HG03095 (cell line): Measurements from ENCODE around the gene TIMM21.
A peak's percentile ranks its signal among the peaks of the same experiment; 100 is the strongest.

Experiments
- ATAC-seq: cut with Tn5 transposase; IDR thresholded peaks from one replicate; pipeline ENCODE4 v1.9.1; 2021; ENCODE audit warnings: moderate library complexity; ENCODE audit not compliant: unreplicated experiment

TIMM21 gene

DNA sequence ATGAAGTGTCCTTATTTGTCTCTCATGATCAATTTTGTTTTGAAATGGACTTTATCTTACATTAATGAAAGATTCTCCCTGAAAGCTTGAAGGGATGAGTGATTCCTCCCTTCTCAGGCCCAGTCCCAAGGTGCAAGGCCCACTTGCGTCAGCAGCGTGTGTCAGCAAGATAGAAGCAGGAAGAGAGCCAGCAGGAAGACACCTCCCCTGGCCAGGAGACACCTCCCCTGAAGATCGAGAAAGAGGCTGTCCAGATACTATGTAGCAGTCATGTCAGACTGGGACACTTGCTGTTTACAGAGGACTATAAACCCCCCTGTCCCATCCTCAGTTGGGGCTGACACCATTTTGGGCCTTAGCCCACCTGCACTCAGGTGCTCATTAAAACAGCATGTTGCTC is 38.3 kb downstream of the TIMM21 start:
- no peak for ATAC-seq

DNA sequence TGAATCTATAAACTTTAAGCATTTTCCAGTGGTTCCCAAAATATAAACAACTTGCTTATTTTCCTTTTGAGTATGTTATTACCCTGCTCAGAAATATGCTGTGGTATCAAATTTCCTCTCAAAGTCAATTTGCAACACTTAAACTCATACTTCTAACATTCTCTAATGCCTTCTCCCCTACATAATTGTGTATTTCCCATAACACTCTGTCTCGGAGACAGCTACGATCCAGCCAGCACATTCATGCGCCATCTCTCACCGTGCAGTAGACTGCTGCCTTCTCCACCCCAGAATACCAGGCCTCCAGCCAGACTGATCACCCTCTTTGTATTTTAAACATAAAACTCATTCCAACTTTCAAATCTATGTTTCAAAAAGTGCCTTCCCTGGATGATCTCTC is 41.8 kb downstream of the TIMM21 start:
- no peak for ATAC-seq

DNA sequence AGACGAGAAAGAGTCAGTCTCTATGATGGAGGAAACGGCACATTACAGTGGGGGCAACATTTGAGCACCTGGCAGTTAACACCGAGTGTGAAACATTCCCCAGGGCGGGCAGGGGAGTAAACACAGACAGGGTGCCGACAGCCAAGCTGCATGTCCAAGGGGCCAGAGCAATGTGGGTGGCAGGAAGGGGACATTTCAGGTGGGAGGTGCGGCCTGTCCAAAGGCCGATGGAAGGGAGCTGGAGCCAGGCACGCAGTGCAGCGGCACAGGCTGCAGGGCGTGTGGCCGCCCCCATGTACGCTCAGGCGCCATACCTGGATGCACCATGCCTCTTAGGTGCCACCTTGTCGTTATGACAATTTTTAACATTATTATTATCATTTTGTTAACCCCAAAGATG is 43.3 kb downstream of the TIMM21 start:
- ATAC-seq, result no peak

DNA sequence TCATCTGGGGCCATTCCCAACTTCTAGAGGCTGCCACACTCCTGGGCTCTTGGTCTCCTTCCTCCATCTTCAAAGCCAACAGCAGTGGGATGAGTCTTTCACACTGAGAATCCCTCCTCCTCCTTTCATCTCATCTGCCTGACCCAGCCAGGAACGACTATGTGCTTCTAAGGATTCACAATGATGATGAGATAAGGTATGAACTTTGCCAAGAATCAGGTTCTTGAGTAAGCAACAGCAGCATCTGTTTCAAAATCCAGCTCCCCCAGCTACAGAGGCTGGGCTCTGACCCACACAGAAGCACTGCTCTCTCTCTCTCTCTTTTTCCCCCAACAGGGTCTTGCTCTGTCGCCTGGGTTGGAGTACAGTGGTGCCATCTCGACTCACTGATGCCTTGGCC is 46.4 kb downstream of the TIMM21 start:
- ATAC-seq, result no peak

DNA sequence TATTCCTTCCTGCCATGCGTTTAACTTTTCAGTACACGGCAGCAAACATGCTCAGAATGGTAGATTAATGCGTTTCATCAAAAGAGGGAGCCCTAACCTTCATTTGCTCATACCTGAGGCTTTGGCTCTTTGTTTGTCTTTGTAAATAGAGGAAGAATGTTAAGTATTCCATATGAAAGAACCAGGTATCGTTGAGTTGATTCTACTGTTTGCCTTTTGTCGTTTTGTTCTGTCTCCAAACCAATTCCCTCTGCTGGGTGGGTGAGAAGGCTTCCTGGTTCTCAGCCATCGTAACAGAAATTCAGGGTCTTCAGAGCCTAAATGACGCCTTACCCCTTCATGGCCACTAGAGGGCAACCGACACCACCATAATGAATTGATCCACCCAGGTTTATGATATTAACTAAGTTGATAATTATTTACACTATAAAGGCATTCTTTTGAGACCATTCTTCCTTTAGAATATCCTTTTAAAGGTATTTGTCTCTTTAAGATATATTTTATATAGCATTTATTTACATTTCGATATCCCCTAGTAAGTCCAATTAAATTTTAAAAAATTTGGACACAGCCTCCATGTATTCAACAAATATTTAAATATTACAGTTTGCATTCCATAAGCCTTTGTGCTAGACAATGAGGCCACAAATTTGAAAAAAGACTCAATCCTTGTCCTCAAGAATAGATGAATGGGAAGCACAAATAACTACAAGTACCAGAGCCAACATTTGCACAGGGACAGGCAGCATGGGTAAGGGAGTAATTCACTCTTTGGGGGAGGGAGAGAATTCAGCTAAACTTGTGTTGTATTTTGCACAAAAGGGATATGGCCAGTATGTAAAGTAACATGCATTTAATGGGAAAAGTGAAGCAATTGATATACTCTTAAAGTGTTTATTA is 48.1 kb downstream of the TIMM21 start:
- ATAC-seq, result peak; percentile 88

DNA sequence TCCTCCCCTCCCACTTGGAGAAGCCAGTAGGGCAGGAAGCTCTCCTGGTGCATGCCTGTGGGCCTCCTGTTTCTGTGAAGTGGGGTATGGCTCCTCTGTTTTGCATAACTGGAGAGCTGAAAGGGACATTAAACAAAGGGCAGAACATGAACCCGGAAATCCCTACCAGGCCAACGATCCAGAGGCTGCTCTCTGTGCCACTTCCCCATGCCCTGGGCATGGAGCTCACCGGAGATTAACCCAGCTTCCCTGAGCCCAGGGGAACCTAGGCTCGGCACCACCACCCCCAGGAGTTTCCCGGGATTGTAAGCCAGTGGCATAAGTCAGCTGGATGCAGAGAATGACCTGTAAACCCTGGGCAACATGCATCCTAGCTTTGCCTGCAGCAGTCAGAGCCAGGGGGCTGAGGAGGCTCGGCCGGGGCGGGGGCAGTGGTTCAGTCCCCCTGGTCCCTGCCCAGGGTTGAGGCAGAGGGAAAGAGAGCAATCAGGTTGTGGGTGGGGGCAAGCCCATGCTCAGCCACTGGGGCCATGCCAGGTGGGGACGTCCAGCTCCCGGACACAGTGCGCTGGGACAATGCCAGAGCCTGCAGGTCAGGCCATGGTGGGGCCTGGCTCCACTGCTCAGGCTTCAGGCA is 49.5 kb downstream of the TIMM21 start:
- no peak for ATAC-seq

DNA sequence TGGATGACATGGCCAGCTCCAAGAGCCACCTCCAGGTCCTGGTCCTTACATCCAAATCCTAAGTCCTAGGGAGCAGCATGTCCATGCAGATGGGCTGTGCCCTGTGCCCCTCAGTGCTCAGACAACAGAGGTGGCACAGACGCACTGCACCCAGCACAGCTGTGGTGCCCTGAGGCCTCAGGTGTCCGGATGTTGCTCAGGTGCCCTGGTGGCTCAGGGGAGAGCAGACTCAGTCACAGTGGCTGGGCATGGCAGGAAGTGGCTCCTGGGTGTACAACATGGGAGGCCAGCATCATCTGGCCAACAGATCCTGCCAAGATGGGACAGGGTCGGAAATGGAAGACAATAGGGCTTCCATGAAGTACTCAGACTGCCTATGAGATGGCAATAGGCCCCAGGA is 50.1 kb downstream of the TIMM21 start:
- ATAC-seq, result no peak

DNA sequence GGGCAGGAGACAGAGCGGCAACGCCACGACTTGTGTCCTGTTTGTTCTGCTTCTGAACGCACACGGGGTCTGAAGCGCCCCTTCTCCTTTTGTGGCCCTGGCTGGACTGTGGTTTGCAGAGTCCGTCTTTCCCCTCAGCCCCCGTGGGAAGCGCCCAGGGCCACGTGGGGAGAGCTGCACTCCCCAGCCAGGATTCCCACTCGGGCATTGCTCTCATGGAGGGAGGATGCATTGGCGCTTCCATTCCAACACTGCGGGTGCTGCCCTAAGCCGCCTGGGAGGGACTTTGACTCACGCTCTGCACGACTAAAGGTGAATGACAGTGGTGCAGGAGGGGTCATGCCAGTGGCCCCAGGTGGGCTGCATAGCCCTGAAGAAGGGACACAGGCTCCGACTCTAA is 52.5 kb downstream of the TIMM21 start:
- ATAC-seq, result no peak

DNA sequence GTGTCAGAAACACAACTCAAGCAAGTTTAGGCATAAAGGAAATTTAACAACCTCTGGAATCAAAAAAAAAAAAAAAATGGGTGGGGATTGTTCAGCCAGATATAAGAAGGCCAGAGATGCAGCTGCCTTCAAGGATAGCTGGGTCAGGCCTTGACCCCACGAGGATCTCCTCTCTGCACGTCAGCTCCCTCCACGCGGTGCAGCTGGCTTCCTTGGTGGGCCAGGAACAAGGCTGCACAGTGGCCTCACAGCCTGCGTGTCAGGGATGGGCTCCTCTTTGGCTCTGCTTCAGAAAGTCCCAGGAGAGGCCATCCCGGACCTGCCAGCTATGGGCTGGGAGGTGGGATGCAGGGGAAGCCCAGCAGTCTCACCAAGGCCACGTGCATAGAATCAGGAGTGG is 55.5 kb downstream of the TIMM21 start:
- no peak for ATAC-seq

DNA sequence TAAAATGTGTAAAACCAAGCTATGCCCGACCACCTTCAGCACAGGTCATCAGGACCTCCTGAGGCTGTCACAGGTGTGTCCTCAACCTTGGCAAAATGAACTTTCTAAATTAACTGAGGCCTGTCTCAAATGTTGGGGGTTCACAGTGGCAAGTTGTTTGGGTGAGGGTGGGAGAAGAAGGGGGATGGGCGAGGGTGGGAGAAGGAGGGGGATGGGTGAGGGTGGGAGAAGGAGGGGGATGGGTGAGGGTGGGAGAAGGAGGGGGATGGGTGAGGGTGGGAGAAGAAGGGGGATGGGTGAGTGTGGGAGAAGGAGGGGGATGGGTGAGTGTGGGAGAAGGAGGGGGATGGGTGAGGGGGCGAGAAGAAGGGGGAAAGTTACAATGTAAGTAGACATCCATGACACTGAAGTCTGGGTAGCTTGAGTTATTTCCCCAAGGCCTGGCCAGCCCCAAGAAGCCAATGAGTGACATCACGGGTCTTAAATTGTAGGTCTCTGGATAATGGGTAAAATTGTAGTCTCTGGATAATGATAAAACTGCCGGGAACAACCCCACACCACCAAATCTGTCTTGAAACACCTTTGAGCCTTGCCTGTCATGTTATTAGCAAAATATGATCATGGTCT is 56.3 kb downstream of the TIMM21 start:
- no peak for ATAC-seq
